Kidney (tissue), 14 donors: ENCODE results near the gene VILL. TPM values are rescaled to one million over a fixed set of nuclear protein-coding genes. Genes with fewer than 3 reads are reported as not detected.

ENCODE experiments used
- DNase-seq, 5 donors: peaks; one replicate each; pipeline ENCODE4 v3.0.0-alpha.2; 2013 to 2020
- FAIRE-seq: peaks from 2 replicates; lab custom pipeline; 2012; peaks lifted over from hg19 to GRCh38; lab: Jason Lieb, UNC
- H3K27ac ChIP-seq, 2 donors: one replicate each; pipeline ENCODE4 v1.7.0; 2013; ENCODE audit warnings: low read depth in 2 of 2, low read length in 2 of 2, inconsistent platforms in 1 of 2
- H3K27me3 ChIP-seq: one replicate; pipeline ENCODE4 v1.7.1; 2013; ENCODE audit warnings: low read length, inconsistent platforms; ENCODE audit not compliant: control insufficient read depth, insufficient read depth
- H3K36me3 ChIP-seq, 3 donors: one replicate each; pipeline versions ENCODE4 v1.7.0 to v1.7.1; 2013; ENCODE audit warnings: low read length in 3 of 3, control low read depth in 1 of 3, inconsistent platforms in 1 of 3; ENCODE audit not compliant: insufficient read depth in 3 of 3, control insufficient read depth in 2 of 3
- H3K4me1 ChIP-seq, 3 donors: one replicate each; pipeline versions ENCODE4 v1.7.0 to v1.7.1; 2013; ENCODE audit warnings: low read length in 3 of 3, inconsistent platforms in 1 of 3, low read depth in 1 of 3; ENCODE audit not compliant: control insufficient read depth in 2 of 3, insufficient read depth in 2 of 3
- H3K4me3 ChIP-seq, 3 donors: one replicate each; pipeline versions ENCODE4 v1.7.0 to v1.8.1; 2013; ENCODE audit warnings: low read length in 3 of 3, control low read depth in 1 of 3, inconsistent platforms in 1 of 3
- H3K9ac ChIP-seq, 3 donors: one replicate each; pipeline versions ENCODE4 v1.7.0 to v1.7.1; 2013; ENCODE audit warnings: low read length in 3 of 3, control low read depth in 1 of 3, inconsistent platforms in 1 of 3
- H3K9me3 ChIP-seq, 3 donors: one replicate each; pipeline versions ENCODE4 v1.7.0 to v1.7.1; 2013; ENCODE audit warnings: low read length in 3 of 3, control low read depth in 1 of 3, inconsistent platforms in 1 of 3; ENCODE audit not compliant: control insufficient read depth in 2 of 3, insufficient read depth in 1 of 3
- intact Hi-C: fragments of 100-400 bp; cut with DNase I; formaldehyde crosslinking; loops from one replicate; pipeline ENCODE4 v1.11.1; 2022
- polyA plus RNA-seq: library from polyadenylated mRNA; stranded (reverse); fragments of 350-450 nt; fragmentation: Illumina TruSeq; extraction: RNeasy Lipid Tissue Mini Kit (QIAGEN cat#74804); gene quantifications from one replicate; pipeline ENCODE4 v1.2.3, GENCODE V29; 2014; ENCODE audit warnings: low read depth, low replicate concordance; ENCODE audit not compliant: insufficient read depth
- total RNA-seq: library from RNA; stranded (reverse); fragmentation: NEBNext Ultra II Directional; extraction: Animal tissue kit (Norgen Biotek cat#: 25700); gene quantifications from one replicate; pipeline ENCODE4 v1.2.1, GENCODE V29; 2021
- TF ChIP-seq, protein P1 (sequence below): IDR thresholded peaks from 3 replicates; pipeline ENCODE4 v1.5.1; 2012; ENCODE audit warnings: mild to moderate bottlenecking, moderate library complexity, borderline replicate concordance; ENCODE audit not compliant: insufficient read depth; ENCODE audit errors: extremely low read depth
- donor health status: control.
- donor health status: control.
- donor health status: control.
- donor health status: control.
- donor health status: control.
- donor health status: DM: yes; HTN: yes; CAD: no.
- donor health status: Normal renal cell carcinoma (clear cell type).

The VILL gene
- total and polyA plus RNA-seq, 2 donors from 2014 or later: 7.4 to 7.6 TPM

DNA sequence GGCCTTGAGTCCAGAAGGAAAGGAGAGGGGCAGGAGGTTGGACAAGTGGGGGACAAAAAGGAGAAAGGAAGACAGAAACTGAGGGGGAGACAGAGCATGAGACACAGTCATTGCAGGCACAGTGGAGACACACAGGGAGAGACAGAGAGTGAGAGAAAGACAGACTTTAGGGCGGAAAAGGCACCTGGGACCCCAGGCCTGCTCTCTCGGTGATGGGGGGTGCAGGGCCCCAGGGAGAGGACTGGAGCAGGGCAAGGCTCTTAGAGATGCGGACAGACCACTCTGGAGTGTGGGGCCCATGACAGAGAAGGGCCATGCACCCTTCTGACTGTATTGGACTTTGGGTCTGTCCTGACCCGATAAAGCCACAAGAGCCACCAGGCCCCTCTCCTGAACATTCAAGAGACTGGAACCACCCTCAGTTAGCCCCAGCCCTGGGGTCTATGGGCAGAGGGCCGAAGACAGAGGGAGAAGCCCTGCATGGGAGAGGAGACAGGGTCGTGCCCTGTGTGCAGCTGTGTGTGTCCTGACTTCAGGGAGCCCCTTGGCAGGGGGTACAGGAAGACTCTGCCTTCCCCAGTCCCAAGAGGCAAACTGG, 26.4 kb downstream of the VILL start:
- Histone ChIP-seq H3K4me1 (no peaks in the 10 kb centered on the region), H3K9me3 (no peaks in the 10 kb centered on the region), H3K9ac (no peak overlapping the region), H3K27ac (no peak overlapping the region), H3K36me3 (peaks cover 8 to 19% (median 10%) of the 10 kb centered on the region in 3 donors), H3K27me3 (no peaks in the 10 kb centered on the region), H3K4me3 (no peak overlapping the region)
- intact Hi-C loops: no loop called here
- no peak for FAIRE-seq
- peak in 1 of 5 donors; percentile 25 for DNase-seq
- TF ChIP-seq, protein P1, sequence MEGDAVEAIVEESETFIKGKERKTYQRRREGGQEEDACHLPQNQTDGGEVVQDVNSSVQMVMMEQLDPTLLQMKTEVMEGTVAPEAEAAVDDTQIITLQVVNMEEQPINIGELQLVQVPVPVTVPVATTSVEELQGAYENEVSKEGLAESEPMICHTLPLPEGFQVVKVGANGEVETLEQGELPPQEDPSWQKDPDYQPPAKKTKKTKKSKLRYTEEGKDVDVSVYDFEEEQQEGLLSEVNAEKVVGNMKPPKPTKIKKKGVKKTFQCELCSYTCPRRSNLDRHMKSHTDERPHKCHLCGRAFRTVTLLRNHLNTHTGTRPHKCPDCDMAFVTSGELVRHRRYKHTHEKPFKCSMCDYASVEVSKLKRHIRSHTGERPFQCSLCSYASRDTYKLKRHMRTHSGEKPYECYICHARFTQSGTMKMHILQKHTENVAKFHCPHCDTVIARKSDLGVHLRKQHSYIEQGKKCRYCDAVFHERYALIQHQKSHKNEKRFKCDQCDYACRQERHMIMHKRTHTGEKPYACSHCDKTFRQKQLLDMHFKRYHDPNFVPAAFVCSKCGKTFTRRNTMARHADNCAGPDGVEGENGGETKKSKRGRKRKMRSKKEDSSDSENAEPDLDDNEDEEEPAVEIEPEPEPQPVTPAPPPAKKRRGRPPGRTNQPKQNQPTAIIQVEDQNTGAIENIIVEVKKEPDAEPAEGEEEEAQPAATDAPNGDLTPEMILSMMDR: no peak

DNA sequence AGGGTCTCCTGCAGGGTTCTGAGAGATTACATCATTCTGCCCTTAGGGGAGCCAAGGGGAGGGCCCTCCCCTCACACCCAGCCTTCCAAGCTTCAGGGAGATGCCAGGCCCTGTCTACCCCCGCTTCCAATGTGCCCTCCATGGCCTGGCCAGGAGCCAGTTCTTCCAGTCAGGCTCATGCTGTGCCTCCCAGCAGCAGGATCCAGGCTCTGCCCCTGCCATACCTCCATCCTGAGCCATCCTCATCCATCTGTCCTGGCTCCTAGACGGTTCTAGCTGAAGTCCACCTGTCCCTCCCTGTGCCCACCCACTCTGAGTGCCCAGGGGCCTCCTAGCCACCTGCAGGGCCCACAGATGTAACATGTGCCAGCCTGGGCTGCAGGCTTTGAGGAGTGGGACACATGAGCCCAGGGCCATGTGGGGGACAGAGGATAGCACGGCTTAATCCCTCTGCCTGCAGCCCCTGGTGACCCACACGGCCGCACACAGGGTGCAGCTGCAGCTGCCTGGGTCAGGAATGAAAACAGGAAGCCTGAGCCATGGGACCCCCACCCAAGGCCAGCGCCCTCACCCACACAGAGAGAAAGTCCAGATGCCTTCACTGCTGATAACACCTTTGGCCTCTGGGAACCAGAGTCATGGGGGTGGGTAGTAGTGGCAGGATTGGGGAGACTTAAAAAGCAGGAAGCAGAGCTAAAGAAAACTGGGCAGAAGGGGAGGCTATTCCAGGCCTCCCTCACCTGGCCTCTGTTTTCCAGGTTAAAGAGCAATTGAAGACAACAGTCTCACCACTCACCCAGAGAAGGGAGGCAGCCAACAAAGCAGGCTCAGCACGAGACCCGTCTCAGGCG, 27.1 kb downstream of the VILL start:
- TF ChIP-seq, protein P1: no peak
- H3K9me3 ChIP-seq: no peaks in the 10 kb centered on the region
- no peak overlapping the region for H3K9ac ChIP-seq
- H3K36me3 ChIP-seq: peaks cover 8 to 19% (median 10%) of the 10 kb centered on the region in 3 donors
- no peak overlapping the region for H3K4me3 ChIP-seq
- intact Hi-C loops: no loop called here
- H3K27ac ChIP-seq: no peak overlapping the region
- peak in 1 of 5 donors; percentile 55 for DNase-seq
- H3K27me3 ChIP-seq: no peaks in the 10 kb centered on the region
- no peaks in the 10 kb centered on the region for H3K4me1 ChIP-seq
- no peak for FAIRE-seq

DNA sequence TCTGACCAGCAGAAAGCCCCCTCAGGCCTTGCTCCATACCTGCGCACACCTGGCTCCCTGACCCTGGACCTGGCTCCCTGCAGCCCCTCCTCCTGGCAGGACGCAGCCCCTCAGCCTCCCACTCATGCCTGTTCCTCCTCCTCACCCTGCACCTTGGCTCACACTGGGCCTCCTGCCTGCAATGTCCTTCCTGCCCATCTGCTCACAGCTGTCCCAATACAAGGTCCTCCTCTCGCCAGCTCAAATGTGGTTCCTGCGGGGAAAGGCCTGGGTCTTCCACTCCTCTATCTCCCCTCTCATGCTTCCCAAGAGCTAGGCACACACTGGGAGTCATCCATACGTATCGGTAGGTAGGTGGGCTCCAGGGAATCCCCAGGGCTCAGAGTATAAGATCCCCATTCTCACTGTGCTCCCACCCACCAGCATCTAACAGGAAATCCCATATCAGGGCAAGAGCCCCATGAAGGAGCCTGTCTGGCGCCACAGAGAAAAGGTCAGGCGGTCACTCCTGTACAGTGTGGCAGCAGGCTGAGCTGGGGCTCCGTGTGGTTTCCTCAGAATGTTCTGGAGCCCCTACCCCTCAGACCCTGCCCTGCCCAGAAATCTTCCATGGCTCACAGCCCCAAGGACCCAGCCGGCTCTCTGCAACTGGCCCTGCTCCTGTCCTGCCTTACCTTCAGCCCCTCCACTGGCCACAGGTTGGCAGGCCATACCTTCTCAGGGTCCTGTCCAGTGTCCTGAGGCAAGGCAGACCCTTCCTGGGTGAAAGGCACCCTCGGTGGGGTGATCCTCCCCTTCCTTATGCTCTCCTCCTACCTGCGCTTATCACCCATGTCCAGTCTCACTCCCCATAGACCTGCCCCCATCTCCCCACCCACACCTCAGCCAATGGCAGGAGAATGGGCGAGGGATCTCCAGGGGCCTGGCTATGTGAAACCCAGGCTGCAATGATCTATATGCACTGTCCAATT, 28.0 kb downstream of the VILL start:
- Histone ChIP-seq H3K4me3 (no peak overlapping the region), H3K27ac (no peak overlapping the region)
- FAIRE-seq: no peak

More for the DNA sequence above, 28.0 kb downstream of the VILL start:
- H3K9me3 ChIP-seq: no peaks in the 10 kb centered on the region
- TF ChIP-seq, protein P1: no peak
- peaks cover 0 to 3% (median 0%) of the 10 kb centered on the region in 3 donors for H3K4me1 ChIP-seq
- DNase-seq: peak in 2 of 5 donors; percentile 43 to 51
- H3K27me3 ChIP-seq: no peaks in the 10 kb centered on the region
- intact Hi-C loops: no loop called here
- peaks cover 8 to 19% (median 10%) of the 10 kb centered on the region in 3 donors for H3K36me3 ChIP-seq
- no peak overlapping the region for H3K9ac ChIP-seq
